Fibroblast of skin of right quadriceps (primary cell): ENCODE results near the gene AFF2.

ENCODE experiments used
- DNase-seq: peaks from one replicate; pipeline ENCODE4 v3.0.0-alpha.2; 2013

The AFF2 gene

GRCh38 chrX:149036086-149036485 is 535.7 kb downstream of the AFF2 start:
- no peak for DNase-seq

- DNase-seq, result no peak
These were observed 537.0 kb downstream of the AFF2 start for GRCh38 chrX:149037281-149037870.

- DNase-seq, result no peak
These were observed 538.6 kb downstream of the AFF2 start for GRCh38 chrX:149039057-149039456.

GRCh38 chrX:149040873-149041535 is 540.6 kb downstream of the AFF2 start:
- DNase-seq, result peak; percentile 9

- no peak for DNase-seq
These were observed 543.0 kb downstream of the AFF2 start for GRCh38 chrX:149043401-149043800.

- no peak for DNase-seq
These were observed 544.1 kb downstream of the AFF2 start for GRCh38 chrX:149044471-149044870.

- no peak for DNase-seq
These were observed 545.3 kb downstream of the AFF2 start for GRCh38 chrX:149045645-149046210.
